Mesenchymal stem cell (in vitro differentiated cells and primary cell): Measurements from ENCODE around the gene BMPR1B.

Experiments
- DNase-seq: peaks from one replicate; pipeline ENCODE4 v3.0.0-alpha.2; 2013
- H2AFZ ChIP-seq: one replicate; pipeline ENCODE4 v1.6.1; 2013; ENCODE audit warnings: low read depth, mild to moderate bottlenecking, control low read depth, inconsistent platforms, low read length, moderate library complexity
- H2AK5ac ChIP-seq: 2 replicates; pipeline ENCODE4 v1.6.1; 2013; ENCODE audit warnings: low read length, moderate library complexity, mild to moderate bottlenecking, inconsistent platforms; ENCODE audit not compliant: severe bottlenecking
- H2BK120ac ChIP-seq: one replicate; pipeline ENCODE4 v1.6.1; 2013; ENCODE audit warnings: low read depth, mild to moderate bottlenecking, inconsistent platforms, low read length, moderate library complexity
- H2BK12ac ChIP-seq, 2 experiments: one replicate each; pipeline ENCODE4 v1.6.1; 2013; ENCODE audit warnings: inconsistent platforms in 2 of 2, low read length in 2 of 2, mild to moderate bottlenecking in 2 of 2, moderate library complexity in 2 of 2, control low read depth in 1 of 2
- H2BK15ac ChIP-seq: one replicate; pipeline ENCODE4 v1.6.1; 2013; ENCODE audit warnings: mild to moderate bottlenecking, low read depth, inconsistent platforms; ENCODE audit not compliant: poor library complexity, severe bottlenecking
- H2BK5ac ChIP-seq: 2 replicates; pipeline ENCODE4 v1.6.1; 2013; ENCODE audit warnings: low read depth, mild to moderate bottlenecking, low read length, control low read depth, inconsistent platforms; ENCODE audit not compliant: poor library complexity, severe bottlenecking
- H3K14ac ChIP-seq, 2 experiments: one replicate each; pipeline ENCODE4 v1.6.1; 2013; ENCODE audit warnings: inconsistent platforms in 2 of 2, low read length in 2 of 2, control low read depth in 1 of 2, mild to moderate bottlenecking in 1 of 2, moderate library complexity in 1 of 2
- H3K18ac ChIP-seq, 2 experiments: one replicate each; pipeline ENCODE4 v1.6.1; 2013; ENCODE audit warnings: inconsistent platforms in 2 of 2, low read length in 2 of 2, control low read depth in 1 of 2, low read depth in 1 of 2, mild to moderate bottlenecking in 1 of 2
- H3K23ac ChIP-seq, 2 experiments: one replicate each; pipeline ENCODE4 v1.6.1; 2013; ENCODE audit warnings: inconsistent platforms in 2 of 2, low read length in 2 of 2, mild to moderate bottlenecking in 2 of 2, moderate library complexity in 2 of 2, control low read depth in 1 of 2
- H3K27ac ChIP-seq: 2 replicates; pipeline ENCODE4 v1.5.1; 2013; ENCODE audit warnings: mild to moderate bottlenecking, moderate library complexity, low read length, control low read depth, inconsistent platforms; ENCODE audit not compliant: poor library complexity, severe bottlenecking
- H3K27me3 ChIP-seq, 2 experiments: 2 replicates each; pipeline versions ENCODE4 v1.6.1 to v1.7.0; 2013; ENCODE audit warnings: low read length in 2 of 2, mild to moderate bottlenecking in 2 of 2, moderate library complexity in 2 of 2, control low read depth in 1 of 2, inconsistent platforms in 1 of 2; ENCODE audit not compliant: control insufficient read depth in 1 of 2, insufficient read depth in 1 of 2
- H3K36me3 ChIP-seq, 2 experiments: 2 replicates each; pipeline versions ENCODE4 v1.6.1 to v1.7.0; 2013; ENCODE audit warnings: low read length in 2 of 2, control low read depth in 1 of 2, inconsistent platforms in 1 of 2, low read depth in 1 of 2, mild to moderate bottlenecking in 1 of 2; ENCODE audit not compliant: insufficient read depth in 2 of 2, control insufficient read depth in 1 of 2
- H3K4ac ChIP-seq, 2 experiments: one replicate each; pipeline ENCODE4 v1.6.1; 2013; ENCODE audit warnings: inconsistent platforms in 2 of 2, low read length in 2 of 2, mild to moderate bottlenecking in 2 of 2, moderate library complexity in 2 of 2, control low read depth in 1 of 2, low read depth in 1 of 2
- H3K4me1 ChIP-seq: 2 replicates; pipeline ENCODE4 v1.6.1; 2013; ENCODE audit warnings: low read depth, low read length, control low read depth; ENCODE audit not compliant: control insufficient read depth, insufficient read depth
- H3K4me2 ChIP-seq: 2 replicates; pipeline ENCODE4 v1.6.1; 2013; ENCODE audit warnings: low read length, mild to moderate bottlenecking, inconsistent platforms; ENCODE audit not compliant: poor library complexity, severe bottlenecking
- H3K4me3 ChIP-seq, 2 experiments: 2 replicates each; pipeline versions ENCODE4 v1.5.1 to v1.7.0; 2013; ENCODE audit warnings: low read length in 2 of 2, mild to moderate bottlenecking in 2 of 2, control low read depth in 1 of 2, low read depth in 1 of 2; ENCODE audit not compliant: insufficient read depth in 1 of 2
- H3K79me1 ChIP-seq: replicated peaks from 2 replicates; pipeline ENCODE4 v1.6.1; 2013; ENCODE audit warnings: mild to moderate bottlenecking, control low read depth, low read length, inconsistent platforms; ENCODE audit not compliant: poor library complexity, severe bottlenecking
- H3K9ac ChIP-seq: 2 replicates; pipeline ENCODE4 v1.7.0; 2013; ENCODE audit warnings: mild to moderate bottlenecking, low read length, moderate library complexity
- H3K9me3 ChIP-seq: 2 replicates; pipeline ENCODE4 v1.7.0; 2013; ENCODE audit warnings: mild to moderate bottlenecking, low read length; ENCODE audit not compliant: control insufficient read depth
- H4K8ac ChIP-seq: one replicate; pipeline ENCODE4 v1.6.1; 2013; ENCODE audit warnings: inconsistent platforms, mild to moderate bottlenecking, low read length, moderate library complexity
- H4K91ac ChIP-seq: one replicate; pipeline ENCODE4 v1.6.1; 2013; ENCODE audit warnings: mild to moderate bottlenecking, low read length, inconsistent platforms
- WGBS: methylation state at CpG from one replicate; pipeline ENCODE4 v1.1.7; 2013; ENCODE audit warnings: mixed read lengths; 5-methylcytosine and 5-hydroxymethylcytosine counted together

Gene BMPR1B

DNA sequence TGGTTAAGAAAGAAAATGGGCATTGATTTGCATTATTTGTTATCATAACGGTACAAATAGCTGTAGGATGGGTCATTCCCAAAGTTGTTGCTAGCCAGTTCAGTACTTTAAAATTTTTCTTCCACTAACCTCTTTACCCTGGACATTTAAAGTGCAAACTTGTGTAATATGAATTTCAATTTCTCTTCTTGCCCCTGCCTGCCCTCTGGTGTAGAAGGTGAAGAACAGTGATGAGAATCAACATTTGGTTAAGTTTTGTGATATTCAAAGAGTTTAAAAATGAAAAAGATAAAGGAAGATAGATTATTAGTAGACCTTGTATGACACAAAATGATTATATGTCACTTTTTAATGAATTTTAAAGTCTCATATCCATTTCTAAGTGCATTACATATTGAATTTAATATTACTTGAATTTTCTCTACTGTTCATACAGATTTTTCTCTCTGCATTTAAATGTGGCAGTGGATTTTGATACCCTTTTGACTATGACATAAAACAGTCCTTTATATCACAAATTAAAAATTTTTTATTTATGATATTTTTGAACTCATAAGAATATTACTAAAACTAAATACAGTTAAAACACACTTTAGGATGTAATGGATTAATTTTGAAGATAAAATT, 337.7 kb downstream of the BMPR1B start:
- no peaks in the 10 kb centered on the region for H3K4me1 ChIP-seq
- no peak overlapping the region for H2BK120ac ChIP-seq
- H4K91ac ChIP-seq, result no peak overlapping the region
- H3K79me1 ChIP-seq, result no peaks in the 10 kb centered on the region
- no peak overlapping the region for H3K14ac ChIP-seq
- H3K27ac ChIP-seq, result no peak overlapping the region
- no peak overlapping the region for H3K18ac ChIP-seq
- no peak overlapping the region for H3K23ac ChIP-seq
- H2BK12ac ChIP-seq, result no peak overlapping the region
- DNase-seq, result peak; percentile 44
- peaks cover 3% of the 10 kb centered on the region for H3K9me3 ChIP-seq
- H3K9ac ChIP-seq, result peak overlapping the region; percentile 16
- H2BK5ac ChIP-seq, result no peak overlapping the region
- H4K8ac ChIP-seq, result no peak overlapping the region
- no CpG with 5 or more reads among the region's 1 CpG for WGBS
- H3K4ac ChIP-seq, result no peak overlapping the region
- H3K4me2 ChIP-seq, result no peak overlapping the region
- H2AK5ac ChIP-seq, result no peak overlapping the region
- H3K36me3 ChIP-seq, result no peaks in the 10 kb centered on the region
- no peak overlapping the region for H3K4me3 ChIP-seq
- H3K27me3 ChIP-seq, result no peaks in the 10 kb centered on the region
- H2BK15ac ChIP-seq, result no peak overlapping the region
- H2AFZ ChIP-seq, result no peak overlapping the region

DNA sequence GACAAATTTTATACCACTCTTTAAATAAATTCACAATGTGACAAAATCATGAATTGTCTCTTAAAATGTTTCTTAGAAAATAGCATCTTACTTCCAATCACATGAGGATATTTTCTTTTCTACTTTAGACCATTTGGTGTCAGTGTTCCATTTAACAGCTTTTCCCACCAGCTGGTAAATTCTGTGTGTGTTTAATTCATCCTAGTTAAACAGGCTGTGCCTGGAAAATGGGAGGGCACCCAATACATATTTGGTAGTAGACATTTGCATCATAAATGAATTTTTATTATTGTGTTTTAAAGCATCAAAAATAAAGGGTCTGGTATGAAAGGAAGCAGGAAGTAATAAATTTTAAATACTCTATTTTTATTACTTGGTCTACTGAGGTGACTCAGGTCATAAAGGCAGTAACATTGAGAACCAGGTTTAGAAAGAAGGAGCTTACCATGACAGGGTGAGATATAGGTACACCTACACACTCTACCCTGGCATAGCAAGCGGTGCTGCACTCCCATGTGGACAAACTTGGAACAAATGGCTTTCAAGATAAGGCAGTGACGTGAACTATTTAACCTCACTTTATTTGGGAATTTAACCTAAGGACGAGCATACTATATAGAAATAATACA, 344.5 kb downstream of the BMPR1B start:
- H3K4ac ChIP-seq, result no peak overlapping the region
- no peak overlapping the region for H3K4me3 ChIP-seq
- no peak overlapping the region for H2BK120ac ChIP-seq
- H3K9me3 ChIP-seq, result peaks cover 10% of the 10 kb centered on the region
- no peak overlapping the region for H2AFZ ChIP-seq
- no peak overlapping the region for H3K23ac ChIP-seq
- DNase-seq, result no peak
- H3K14ac ChIP-seq, result no peak overlapping the region
- H3K4me2 ChIP-seq, result no peak overlapping the region
- no peak overlapping the region for H2BK15ac ChIP-seq
- no peak overlapping the region for H2BK12ac ChIP-seq
- no peak overlapping the region for H4K91ac ChIP-seq
- no peak overlapping the region for H4K8ac ChIP-seq
- no peak overlapping the region for H2BK5ac ChIP-seq
- no peak overlapping the region for H3K27ac ChIP-seq
- no peaks in the 10 kb centered on the region for H3K4me1 ChIP-seq
- WGBS, result 92% methylated on average over 2 of the region's 3 CpGs
- no peaks in the 10 kb centered on the region for H3K36me3 ChIP-seq
- H3K9ac ChIP-seq, result no peak overlapping the region
- H3K79me1 ChIP-seq, result no peaks in the 10 kb centered on the region
- no peak overlapping the region for H3K18ac ChIP-seq
- no peak overlapping the region for H2AK5ac ChIP-seq
- H3K27me3 ChIP-seq, result no peaks in the 10 kb centered on the region

DNA sequence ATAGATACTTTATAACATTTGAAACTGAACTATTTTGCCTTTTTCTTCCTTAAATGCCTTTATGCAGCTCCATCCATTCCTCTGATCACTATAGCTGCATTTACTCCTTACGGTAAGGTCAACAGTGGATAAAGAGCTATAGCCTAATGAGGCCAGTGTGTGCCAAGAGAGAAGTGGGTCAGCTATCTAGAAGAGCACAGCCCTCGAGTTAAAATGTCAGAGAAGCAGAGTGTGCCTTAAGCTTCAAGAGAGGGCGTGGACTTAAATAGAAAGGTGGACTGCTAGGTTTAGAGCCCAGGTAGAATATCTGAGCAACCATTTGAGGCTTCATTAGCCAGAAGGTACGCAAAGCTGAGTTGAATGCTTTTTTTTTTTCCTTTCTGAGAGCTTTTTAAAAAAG, 347.4 kb downstream of the BMPR1B start:
- H2AK5ac ChIP-seq, result no peak overlapping the region
- no peak for DNase-seq
- no peak overlapping the region for H3K4ac ChIP-seq
- no peaks in the 10 kb centered on the region for H3K79me1 ChIP-seq
- no peak overlapping the region for H3K18ac ChIP-seq
- no peak overlapping the region for H3K27ac ChIP-seq
- H4K8ac ChIP-seq, result no peak overlapping the region
- peaks cover 10% of the 10 kb centered on the region for H3K9me3 ChIP-seq
- H3K36me3 ChIP-seq, result no peaks in the 10 kb centered on the region
- H4K91ac ChIP-seq, result no peak overlapping the region
- H2BK5ac ChIP-seq, result no peak overlapping the region
- no peak overlapping the region for H2BK12ac ChIP-seq
- no peak overlapping the region for H2BK120ac ChIP-seq
- H3K4me2 ChIP-seq, result no peak overlapping the region
- H3K27me3 ChIP-seq, result no peaks in the 10 kb centered on the region
- no peak overlapping the region for H2AFZ ChIP-seq
- no peaks in the 10 kb centered on the region for H3K4me1 ChIP-seq
- H3K4me3 ChIP-seq, result no peak overlapping the region
- H3K9ac ChIP-seq, result no peak overlapping the region
- H3K14ac ChIP-seq, result no peak overlapping the region
- no peak overlapping the region for H2BK15ac ChIP-seq
- 88% methylated on average over 4 of the region's 4 CpGs for WGBS
- H3K23ac ChIP-seq, result no peak overlapping the region

DNA sequence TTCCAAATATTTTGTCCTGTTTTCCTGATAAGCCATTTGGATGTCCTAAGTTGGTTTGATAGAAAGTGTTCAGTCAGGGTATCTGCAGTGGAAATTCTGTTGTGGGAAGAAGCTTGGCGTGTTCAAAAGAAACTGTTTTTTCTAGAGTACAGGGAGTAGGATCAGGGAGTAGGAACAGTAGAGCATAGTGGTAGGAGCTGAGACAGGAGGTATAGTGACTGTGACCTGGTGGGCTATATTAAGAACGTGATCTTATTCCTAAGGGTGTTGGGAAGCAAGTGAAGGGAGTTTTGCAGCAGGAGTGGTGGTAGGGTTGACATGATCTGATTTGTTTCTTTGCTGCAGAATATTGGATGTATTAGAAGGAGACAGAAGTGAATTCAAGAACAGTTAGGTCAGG, 348.2 kb downstream of the BMPR1B start:
- Histone ChIP-seq H2BK5ac (no peak overlapping the region), H3K14ac (no peak overlapping the region), H3K18ac (no peak overlapping the region), H3K27me3 (no peaks in the 10 kb centered on the region), H2AFZ (no peak overlapping the region), H3K23ac (no peak overlapping the region), H2BK15ac (no peak overlapping the region), H3K4me2 (no peak overlapping the region), H3K9me3 (peaks cover 2% of the 10 kb centered on the region), H3K79me1 (no peaks in the 10 kb centered on the region), H2AK5ac (peak overlapping the region; percentile 13), H2BK12ac (no peak overlapping the region), H4K8ac (no peak overlapping the region), H3K9ac (no peak overlapping the region), H2BK120ac (no peak overlapping the region), H3K36me3 (no peaks in the 10 kb centered on the region), H3K4ac (no peak overlapping the region), H4K91ac (no peak overlapping the region), H3K4me3 (no peak overlapping the region), H3K4me1 (no peaks in the 10 kb centered on the region), H3K27ac (no peak overlapping the region)
- no peak for DNase-seq
- 81% methylated on average over 2 of the region's 2 CpGs for WGBS
